WI38 (cell line): ENCODE measurements around the gene ZNF775.

Source experiments
- H3K4me3 ChIP-seq: 2 replicates; pipeline ENCODE4 v1.5.1; 2011; ENCODE audit warnings: low read depth, mild to moderate bottlenecking, control low read depth, low read length
- TF ChIP-seq, protein P1 (sequence below): IDR thresholded peaks from 2 replicates; pipeline ENCODE4 v1.5.1; 2012; ENCODE audit warnings: low read depth, mild to moderate bottlenecking, control low read depth, low read length

ZNF775 gene

DNA sequence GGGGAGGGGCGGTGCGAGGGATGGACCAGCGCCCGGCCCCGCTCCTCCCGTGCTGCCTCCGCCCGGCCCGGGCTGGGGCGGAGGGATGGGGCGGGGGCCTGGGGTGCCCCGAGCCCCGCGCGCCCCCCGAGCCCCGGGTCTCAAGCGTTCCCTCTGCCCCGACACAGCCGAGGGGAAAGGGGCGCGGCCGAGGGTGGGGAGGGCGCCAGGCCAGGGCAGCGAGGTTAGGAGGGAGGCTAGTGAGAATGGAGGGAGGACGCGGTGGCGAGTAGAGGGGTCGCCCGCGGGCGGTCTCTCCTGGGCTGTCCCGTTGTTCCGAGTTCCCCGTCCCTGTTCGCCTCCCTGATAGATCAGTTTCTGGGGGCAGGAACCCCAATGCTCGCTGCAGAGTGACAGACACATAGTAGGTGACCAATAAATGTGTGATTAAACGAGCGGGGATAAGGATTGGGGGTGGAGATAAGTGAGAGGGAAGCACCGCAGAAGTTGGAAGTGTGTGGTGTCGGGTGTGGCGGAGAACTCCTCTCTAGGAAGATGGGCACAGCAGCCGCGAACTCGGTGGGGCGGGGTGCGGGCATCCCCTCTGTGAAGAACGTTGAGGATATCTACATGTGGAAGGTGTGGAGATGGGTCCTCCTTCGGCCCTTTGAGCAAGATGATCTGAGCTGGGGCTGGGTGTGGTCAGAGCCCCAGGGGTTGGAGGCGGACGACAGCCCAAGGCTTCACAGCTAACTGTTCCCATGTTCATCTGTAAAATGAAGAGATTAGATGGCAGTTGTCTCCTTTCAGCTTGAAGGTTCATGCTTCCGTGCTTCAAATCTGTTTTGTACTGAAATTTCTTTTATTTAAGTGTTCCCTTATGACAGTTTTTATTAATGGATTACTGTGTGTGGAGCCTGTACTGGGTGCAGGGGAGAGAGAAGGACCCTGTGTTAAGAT is 580 bp downstream of the ZNF775 start:
- H3K4me3 ChIP-seq, result peak overlapping the region; percentile 86
- TF ChIP-seq, protein P1, sequence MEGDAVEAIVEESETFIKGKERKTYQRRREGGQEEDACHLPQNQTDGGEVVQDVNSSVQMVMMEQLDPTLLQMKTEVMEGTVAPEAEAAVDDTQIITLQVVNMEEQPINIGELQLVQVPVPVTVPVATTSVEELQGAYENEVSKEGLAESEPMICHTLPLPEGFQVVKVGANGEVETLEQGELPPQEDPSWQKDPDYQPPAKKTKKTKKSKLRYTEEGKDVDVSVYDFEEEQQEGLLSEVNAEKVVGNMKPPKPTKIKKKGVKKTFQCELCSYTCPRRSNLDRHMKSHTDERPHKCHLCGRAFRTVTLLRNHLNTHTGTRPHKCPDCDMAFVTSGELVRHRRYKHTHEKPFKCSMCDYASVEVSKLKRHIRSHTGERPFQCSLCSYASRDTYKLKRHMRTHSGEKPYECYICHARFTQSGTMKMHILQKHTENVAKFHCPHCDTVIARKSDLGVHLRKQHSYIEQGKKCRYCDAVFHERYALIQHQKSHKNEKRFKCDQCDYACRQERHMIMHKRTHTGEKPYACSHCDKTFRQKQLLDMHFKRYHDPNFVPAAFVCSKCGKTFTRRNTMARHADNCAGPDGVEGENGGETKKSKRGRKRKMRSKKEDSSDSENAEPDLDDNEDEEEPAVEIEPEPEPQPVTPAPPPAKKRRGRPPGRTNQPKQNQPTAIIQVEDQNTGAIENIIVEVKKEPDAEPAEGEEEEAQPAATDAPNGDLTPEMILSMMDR, result no peak

DNA sequence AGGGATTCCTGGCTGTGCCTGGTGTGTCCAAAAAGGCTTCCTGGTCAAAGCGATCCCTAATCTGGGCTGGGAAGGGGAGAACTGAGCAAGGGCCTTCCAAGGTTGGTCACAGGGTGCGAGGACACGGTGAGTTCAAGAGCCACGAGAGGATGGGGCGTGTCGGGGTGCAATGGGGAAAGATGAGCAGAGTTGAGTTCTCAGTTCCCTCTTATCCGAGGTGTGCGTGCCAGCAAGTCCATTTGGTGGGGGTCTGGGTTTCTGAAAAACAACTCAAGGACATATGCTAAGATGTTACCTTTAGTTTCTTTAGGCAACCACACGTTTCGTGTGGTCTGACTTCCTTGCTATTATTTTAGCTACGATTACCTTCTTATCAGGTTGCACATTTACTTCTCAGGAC is 1.3 kb downstream of the ZNF775 start:
- peak overlapping the region; percentile 86 for H3K4me3 ChIP-seq
- TF ChIP-seq, protein P1, result no peak

DNA sequence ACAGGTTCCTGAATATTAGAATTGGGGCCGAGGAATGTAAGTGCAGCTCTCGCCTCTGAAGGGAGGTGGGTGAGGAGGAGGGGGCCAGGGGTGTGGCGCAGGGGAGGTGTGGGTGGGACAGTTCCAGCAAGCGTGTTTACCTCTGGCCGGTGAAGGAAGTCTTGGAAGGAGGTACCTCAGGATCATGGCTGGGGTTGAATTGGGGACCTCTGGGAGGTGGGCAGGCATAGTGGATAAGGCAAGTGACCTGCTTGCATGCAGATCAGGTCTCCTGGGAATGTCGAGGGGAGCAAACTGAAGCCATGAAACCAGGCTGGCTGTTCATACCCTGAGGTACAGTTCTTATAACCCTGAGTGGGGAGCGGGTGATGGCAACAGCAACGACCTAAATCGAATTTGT is 2.0 kb downstream of the ZNF775 start:
- TF ChIP-seq, protein P1, result no peak
- no peak overlapping the region for H3K4me3 ChIP-seq

DNA sequence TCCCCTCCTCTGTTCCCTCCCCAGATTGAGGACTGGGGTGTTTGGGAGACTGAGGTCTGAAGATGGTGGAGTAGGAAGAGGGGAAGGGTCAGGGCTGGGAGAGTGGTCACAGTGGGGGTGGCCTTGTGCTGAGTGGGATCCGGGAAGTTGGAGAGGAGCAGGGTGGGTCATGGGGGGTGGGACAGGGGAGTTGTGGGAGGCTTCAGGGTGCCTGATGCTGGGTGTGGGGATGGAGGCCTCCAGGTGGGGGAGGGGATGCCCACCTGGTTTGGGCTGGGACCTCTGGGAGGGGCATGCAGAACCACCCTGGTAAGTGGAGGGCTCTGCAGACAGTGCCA is 2.6 kb downstream of the ZNF775 start:
- H3K4me3 ChIP-seq, result no peak overlapping the region
- TF ChIP-seq, protein P1, result no peak

DNA sequence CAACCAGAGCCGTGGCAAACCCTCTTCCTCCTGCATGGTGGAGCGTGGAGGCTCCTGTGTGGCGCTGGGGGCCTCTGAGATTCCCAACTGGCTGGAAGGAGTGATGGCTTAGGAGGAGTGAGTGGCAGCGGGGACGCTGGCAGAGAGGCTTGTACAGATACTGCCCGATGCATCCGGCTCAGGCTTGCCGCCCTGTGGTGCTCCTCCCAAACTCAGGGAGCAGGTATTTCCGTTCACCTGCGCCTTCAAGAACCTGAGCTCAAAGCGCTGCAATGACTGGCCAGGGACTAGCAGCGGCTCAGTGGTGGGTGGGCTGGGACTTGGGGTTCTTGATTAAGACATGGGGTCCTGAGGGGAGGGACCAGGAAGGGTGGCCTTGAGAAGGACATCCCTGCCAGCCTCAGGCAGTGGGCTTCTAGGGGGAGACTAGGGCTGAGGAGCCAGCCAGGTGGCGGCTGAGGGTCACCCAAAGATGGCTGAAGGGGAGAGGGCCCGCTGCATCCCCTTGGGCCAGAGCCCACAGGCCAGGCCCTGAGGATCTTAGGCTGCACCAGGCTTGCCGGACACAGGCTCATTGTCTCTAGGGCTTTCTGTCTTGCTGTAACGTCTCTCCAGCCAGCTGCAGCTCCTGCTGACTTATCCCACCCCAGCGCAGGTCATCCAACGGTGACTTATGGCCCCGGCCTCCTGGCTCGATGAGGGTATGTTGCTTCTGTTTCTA is 3.2 kb downstream of the ZNF775 start:
- no peak overlapping the region for H3K4me3 ChIP-seq
- TF ChIP-seq, protein P1, result no peak

DNA sequence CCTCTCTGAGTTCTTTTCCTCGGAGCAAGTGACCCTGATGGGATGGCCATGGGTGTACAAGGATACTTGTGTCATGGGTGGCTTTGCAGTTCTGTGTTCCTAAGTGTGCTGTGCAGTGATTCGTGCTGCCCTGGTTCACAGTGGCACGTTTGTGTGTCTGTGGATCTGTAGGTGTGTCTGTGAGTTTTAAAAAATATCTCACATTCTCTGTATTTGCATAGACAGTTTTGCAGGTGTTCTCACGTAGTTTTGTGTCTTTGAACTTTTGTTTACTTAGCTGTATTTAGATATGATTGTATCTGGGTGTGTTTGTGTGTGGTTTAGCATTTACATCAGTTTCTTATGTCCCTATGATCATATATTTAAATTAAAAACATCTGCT is 3.7 kb downstream of the ZNF775 start:
- no peak overlapping the region for H3K4me3 ChIP-seq
- TF ChIP-seq, protein P1, result no peak
